Measurements from ENCODE around the gene GPC6. TPM values are rescaled to one million over a fixed set of nuclear protein-coding genes. Genes with fewer than 3 reads are reported as not detected.

GPC6 gene
- total RNA-seq, 1 experiment from 2014 or later = 0.22 TPM

DNA sequence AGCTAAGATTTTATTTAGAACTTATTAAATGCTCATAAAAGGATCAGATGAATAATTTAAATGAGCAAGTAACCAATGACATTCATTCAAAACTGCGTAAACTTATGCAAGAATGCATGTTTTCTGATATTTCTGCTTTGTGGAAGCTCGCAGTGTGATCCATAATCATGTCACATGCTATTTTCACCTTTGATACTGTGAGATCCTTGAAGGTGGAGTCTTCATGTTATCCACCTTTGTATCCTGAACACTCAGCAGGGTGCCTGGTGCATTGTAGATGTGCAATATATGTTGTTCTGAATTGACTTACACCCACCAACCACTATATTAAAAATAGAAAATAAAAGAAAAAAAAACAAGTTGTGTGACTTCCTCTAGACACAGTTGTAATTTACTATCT, 919.4 kb downstream of the GPC6 start:
- H3K4me3 ChIP-seq (replicated peaks in 1 of 2; ENCODE audit: low read depth in 1 of 2, low read length in 2 of 2) = no peak overlapping the region
- CTCF ChIA-PET = no interaction called here
- no peaks in the 10 kb centered on the region for H3K4me1 ChIP-seq (ENCODE audit: control insufficient read depth in 1 of 2, insufficient read depth in 2 of 2, low read length in 2 of 2)
- intact Hi-C loops (cut with micrococcal nuclease) = no loop called here
- no peak overlapping the region for H2AFZ ChIP-seq (ENCODE audit: low read depth, low read length, poor library complexity, severe bottlenecking)
- no TSS peak for BruUV-seq (replicated peaks)
- POLR2A ChIA-PET = no interaction called here
- H3K79me2 ChIP-seq (ENCODE audit: insufficient read depth, low read length) = no peaks in the 10 kb centered on the region
- no peaks in the 10 kb centered on the region for H3K27me3 ChIP-seq (ENCODE audit: insufficient read depth, low read length)
- H4K20me1 ChIP-seq (ENCODE audit: insufficient read depth) = no peaks in the 10 kb centered on the region
- no peak overlapping the region for H3K27ac ChIP-seq (ENCODE audit: low read depth, low read length)
- no peak overlapping the region for H3K4me2 ChIP-seq (ENCODE audit: low read length)
- H3K36me3 ChIP-seq (ENCODE audit: control insufficient read depth in 1 of 2, insufficient read depth in 2 of 2, low read length in 2 of 2) = no peaks in the 10 kb centered on the region
- no peak overlapping the region for H3K9ac ChIP-seq (ENCODE audit: low read length)
- peaks cover 3 to 17% of the 10 kb centered on the region in 2 experiments; a peak in 2 of 4 replicates for H3K9me3 ChIP-seq (ENCODE audit: control insufficient read depth in 1 of 2, insufficient read depth in 1 of 2, low read depth in 1 of 2, low read length in 2 of 2)
- ATAC-seq (no peak), DNase-seq (ENCODE audit: low read depth, low spot score) (no peak)
- no peaks in the 10 kb centered on the region for H3K9me2 ChIP-seq (ENCODE audit: insufficient read depth)
- RAD21 ChIA-PET (ENCODE audit: low non-redundant PET in 1 of 2, low total read pairs in 2 of 2, uncharacterized antibody in 2 of 2, unreplicated experiment in 2 of 2) = no interaction called here
- TF ChIP-seq MAX (IDR thresholded peaks at IDR 0.05) (no peak), ELF1 (IDR thresholded peaks at IDR 0.05; ENCODE audit: borderline replicate concordance, low read depth) (no peak), CTCF (IDR thresholded peaks at IDR 0.05 in 2 of 3, conservative IDR thresholded peaks at IDR 0.05 in 1 of 3; ENCODE audit: borderline replicate concordance in 1 of 3, insufficient read depth in 1 of 3, low read depth in 2 of 3, low read length in 2 of 3) (no peak)

- Histone ChIP-seq H3K4me1 (ENCODE audit: control insufficient read depth in 1 of 2, insufficient read depth in 2 of 2, low read length in 2 of 2) (no peaks in the 10 kb centered on the region), H3K27me3 (ENCODE audit: insufficient read depth, low read length) (no peaks in the 10 kb centered on the region), H3K9me2 (ENCODE audit: insufficient read depth) (no peaks in the 10 kb centered on the region), H3K4me3 (replicated peaks in 1 of 2; ENCODE audit: low read depth in 1 of 2, low read length in 2 of 2) (no peak overlapping the region), H3K4me2 (ENCODE audit: low read length) (no peak overlapping the region), H3K9me3 (ENCODE audit: control insufficient read depth in 1 of 2, insufficient read depth in 1 of 2, low read depth in 1 of 2, low read length in 2 of 2) (peaks cover 6 to 19% of the 10 kb centered on the region in 2 experiments; a peak in 2 of 4 replicates), H3K9ac (ENCODE audit: low read length) (no peak overlapping the region), H3K27ac (ENCODE audit: low read depth, low read length) (no peak overlapping the region), H3K79me2 (ENCODE audit: insufficient read depth, low read length) (no peaks in the 10 kb centered on the region), H3K36me3 (ENCODE audit: control insufficient read depth in 1 of 2, insufficient read depth in 2 of 2, low read length in 2 of 2) (no peaks in the 10 kb centered on the region), H2AFZ (ENCODE audit: low read depth, low read length, poor library complexity, severe bottlenecking) (no peak overlapping the region), H4K20me1 (ENCODE audit: insufficient read depth) (no peaks in the 10 kb centered on the region)
- ChIA-PET RAD21 (ENCODE audit: low non-redundant PET in 1 of 2, low total read pairs in 2 of 2, uncharacterized antibody in 2 of 2, unreplicated experiment in 2 of 2) (no interaction called here), POLR2A (no interaction called here), CTCF (no interaction called here)
- ATAC-seq (no peak), DNase-seq (ENCODE audit: low read depth, low spot score) (no peak)
- BruUV-seq (replicated peaks) = no TSS peak
- intact Hi-C loops (cut with micrococcal nuclease) = no loop called here
- no peak for TF ChIP-seq EGR1 (IDR thresholded peaks at IDR 0.05; ENCODE audit: low read depth)
- no peak for TF ChIP-seq ELF1 (IDR thresholded peaks at IDR 0.05; ENCODE audit: borderline replicate concordance, low read depth)
- no peak for TF ChIP-seq MAX (IDR thresholded peaks at IDR 0.05)
- no peak for TF ChIP-seq EZH2phosphoT487 (IDR thresholded peaks at IDR 0.05; ENCODE audit: borderline replicate concordance)
- TF ChIP-seq SP1 (IDR thresholded peaks at IDR 0.05; ENCODE audit: low read depth) = no peak
- TF ChIP-seq, protein P1, sequence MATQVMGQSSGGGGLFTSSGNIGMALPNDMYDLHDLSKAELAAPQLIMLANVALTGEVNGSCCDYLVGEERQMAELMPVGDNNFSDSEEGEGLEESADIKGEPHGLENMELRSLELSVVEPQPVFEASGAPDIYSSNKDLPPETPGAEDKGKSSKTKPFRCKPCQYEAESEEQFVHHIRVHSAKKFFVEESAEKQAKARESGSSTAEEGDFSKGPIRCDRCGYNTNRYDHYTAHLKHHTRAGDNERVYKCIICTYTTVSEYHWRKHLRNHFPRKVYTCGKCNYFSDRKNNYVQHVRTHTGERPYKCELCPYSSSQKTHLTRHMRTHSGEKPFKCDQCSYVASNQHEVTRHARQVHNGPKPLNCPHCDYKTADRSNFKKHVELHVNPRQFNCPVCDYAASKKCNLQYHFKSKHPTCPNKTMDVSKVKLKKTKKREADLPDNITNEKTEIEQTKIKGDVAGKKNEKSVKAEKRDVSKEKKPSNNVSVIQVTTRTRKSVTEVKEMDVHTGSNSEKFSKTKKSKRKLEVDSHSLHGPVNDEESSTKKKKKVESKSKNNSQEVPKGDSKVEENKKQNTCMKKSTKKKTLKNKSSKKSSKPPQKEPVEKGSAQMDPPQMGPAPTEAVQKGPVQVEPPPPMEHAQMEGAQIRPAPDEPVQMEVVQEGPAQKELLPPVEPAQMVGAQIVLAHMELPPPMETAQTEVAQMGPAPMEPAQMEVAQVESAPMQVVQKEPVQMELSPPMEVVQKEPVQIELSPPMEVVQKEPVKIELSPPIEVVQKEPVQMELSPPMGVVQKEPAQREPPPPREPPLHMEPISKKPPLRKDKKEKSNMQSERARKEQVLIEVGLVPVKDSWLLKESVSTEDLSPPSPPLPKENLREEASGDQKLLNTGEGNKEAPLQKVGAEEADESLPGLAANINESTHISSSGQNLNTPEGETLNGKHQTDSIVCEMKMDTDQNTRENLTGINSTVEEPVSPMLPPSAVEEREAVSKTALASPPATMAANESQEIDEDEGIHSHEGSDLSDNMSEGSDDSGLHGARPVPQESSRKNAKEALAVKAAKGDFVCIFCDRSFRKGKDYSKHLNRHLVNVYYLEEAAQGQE (IDR thresholded peaks at IDR 0.05; ENCODE audit: low read depth) = no peak
- no peak for TF ChIP-seq POLR2AphosphoS5 (IDR thresholded peaks at IDR 0.05; ENCODE audit: low read depth, low read length)
- no peak for TF ChIP-seq POLR2A (IDR thresholded peaks at IDR 0.05; ENCODE audit: borderline replicate concordance, extremely low read depth, insufficient read depth, insufficient read length)
- no peak for TF ChIP-seq SRF (IDR thresholded peaks at IDR 0.05; ENCODE audit: low read depth)
- TF ChIP-seq FOSL1 (IDR thresholded peaks at IDR 0.05; ENCODE audit: low read depth) = no peak
- no peak for TF ChIP-seq CEBPB (IDR thresholded peaks at IDR 0.05; ENCODE audit: low read depth)
- TF ChIP-seq RAD21 (IDR thresholded peaks at IDR 0.05; ENCODE audit: low read depth) = no peak
These were observed 927.0 kb downstream of the GPC6 start for GRCh38 chr13:94153586-94153985.
